ENCODE data around the gene PLAC8L1.

GRCh38 chr5:146051678-146052077 lies 53.7 kb downstream of the PLAC8L1 start:
- no peak for TF ChIP-seq CTCF (conservative IDR thresholded peaks at IDR 0.05 in 1 of 2, IDR thresholded peaks at IDR 0.05 in 1 of 2; ENCODE audit: extremely low read depth in 1 of 2, insufficient read depth in 1 of 2, low read depth in 1 of 2, low read length in 2 of 2)
- no peak for TF ChIP-seq EZH2 (IDR thresholded peaks at IDR 0.05; ENCODE audit: borderline replicate concordance, low read length)

Measured in mammary epithelial cell (primary cell).